Measurements from ENCODE around the gene IPO9. TPM values are rescaled to one million over a fixed set of nuclear protein-coding genes. Genes with fewer than 3 reads are reported as not detected.

The IPO9 gene
- total RNA-seq, 1 experiment from 2014 or later: 106 TPM

- BruUV-seq (replicated peaks): no TSS peak
- intact Hi-C loops (cut with micrococcal nuclease; ENCODE audit: unreplicated experiment) (no loop called here), in situ Hi-C loops (cut with HindIII; ENCODE audit: low pct_unique_long_range_greater_than_20kb, low sequenced_read_pairs) (no loop called here)
Observed at GRCh38 chr1:201881617-201882016, 52.7 kb downstream of the IPO9 start.

GRCh38 chr1:201882665-201883132 is 53.7 kb downstream of the IPO9 start:
- no peaks in the 10 kb centered on the region for H3K9me3 ChIP-seq (ENCODE audit: control insufficient read depth, insufficient read depth, low read depth, low read length)
- H3K4me3 ChIP-seq (ENCODE audit: low read depth in 2 of 2, low read length in 2 of 2): no peak overlapping the region
- ATAC-seq (peak; percentile 43), DNase-seq (ENCODE audit: low read depth, low spot score) (peak; percentile 84)
- intact Hi-C loops (cut with micrococcal nuclease; ENCODE audit: unreplicated experiment): no loop called here
- CTCF ChIA-PET: interaction anchor here (0.6 to 1.7 kb wide), 3 partner anchors 11 to 250 kb away, joined by 6 to 11 read pairs (median 6); no protein-coding TSS in a partner anchor
- H3K36me3 ChIP-seq (ENCODE audit: control insufficient read depth, insufficient read depth, low read length): no peaks in the 10 kb centered on the region
- H3K27me3 ChIP-seq (ENCODE audit: control insufficient read depth, insufficient read depth, low read length): no peaks in the 10 kb centered on the region
- TF ChIP-seq CTCF (IDR thresholded peaks at IDR 0.05) (no peak; the same call in 1 of the 2 replicates), POLR2AphosphoS5 (IDR thresholded peaks at IDR 0.05; ENCODE audit: low read depth, low read length) (0 out of 2 replicates have a peak, but pooled peaks have one; percentile 16)
- POLR2A ChIA-PET: interaction anchor here (0.6 to 0.9 kb wide), 6 partner anchors 10 to 154 kb away, joined by 3 to 13 read pairs (median 7); no protein-coding TSS in a partner anchor
- in situ Hi-C loops (cut with HindIII; ENCODE audit: low pct_unique_long_range_greater_than_20kb, low sequenced_read_pairs): no loop called here
- no peaks in the 10 kb centered on the region for H3K4me1 ChIP-seq (ENCODE audit: control insufficient read depth, insufficient read depth, low read length)
- H3K27ac ChIP-seq (ENCODE audit: low read length): no peak overlapping the region
- no TSS peak for BruUV-seq (replicated peaks)

More at GRCh38 chr1:201881617-201882016, 52.7 kb downstream of the IPO9 start:
- DNase-seq (ENCODE audit: low read depth, low spot score) (no peak), ATAC-seq (no peak)
- CTCF ChIA-PET: interaction anchor here (0.6 kb wide), 1 partner anchor 83 kb away, joined by 8 read pairs; no protein-coding TSS in a partner anchor
- POLR2A ChIA-PET: no interaction called here
- 0 out of 2 replicates have a peak, but pooled peaks cover 2% of the 10 kb centered on the region for H3K36me3 ChIP-seq (ENCODE audit: control insufficient read depth, insufficient read depth, low read length)
- H3K4me1 ChIP-seq (ENCODE audit: control insufficient read depth, insufficient read depth, low read length): no peaks in the 10 kb centered on the region
- H3K4me3 ChIP-seq (ENCODE audit: low read depth in 2 of 2, low read length in 2 of 2): no peak overlapping the region
- TF ChIP-seq POLR2AphosphoS5 (IDR thresholded peaks at IDR 0.05; ENCODE audit: low read depth, low read length): no peak
- TF ChIP-seq TCF7L2 (IDR thresholded peaks at IDR 0.05; ENCODE audit: low read depth, low read length): no peak
- no peak for TF ChIP-seq REST (IDR thresholded peaks at IDR 0.05; ENCODE audit: insufficient read depth in 1 of 2, low read depth in 2 of 2, low read length in 1 of 2)
- no peak for TF ChIP-seq SIN3A (IDR thresholded peaks at IDR 0.05; ENCODE audit: borderline replicate concordance, insufficient read depth, low read depth, low read length)
- TF ChIP-seq CTCF (IDR thresholded peaks at IDR 0.05): no peak
- H3K9me3 ChIP-seq (ENCODE audit: control insufficient read depth, insufficient read depth, low read depth, low read length): no peaks in the 10 kb centered on the region
- no peak overlapping the region for H3K27ac ChIP-seq (ENCODE audit: low read length)
- H3K27me3 ChIP-seq (ENCODE audit: control insufficient read depth, insufficient read depth, low read length): no peaks in the 10 kb centered on the region
